ENCODE results near the gene RNF126.
"Not testable (repeated sequence)": the region's sequence is repeated elsewhere in the genome, so short reads cannot be mapped to it uniquely, and the experiment has no call there.

Gene RNF126

DNA sequence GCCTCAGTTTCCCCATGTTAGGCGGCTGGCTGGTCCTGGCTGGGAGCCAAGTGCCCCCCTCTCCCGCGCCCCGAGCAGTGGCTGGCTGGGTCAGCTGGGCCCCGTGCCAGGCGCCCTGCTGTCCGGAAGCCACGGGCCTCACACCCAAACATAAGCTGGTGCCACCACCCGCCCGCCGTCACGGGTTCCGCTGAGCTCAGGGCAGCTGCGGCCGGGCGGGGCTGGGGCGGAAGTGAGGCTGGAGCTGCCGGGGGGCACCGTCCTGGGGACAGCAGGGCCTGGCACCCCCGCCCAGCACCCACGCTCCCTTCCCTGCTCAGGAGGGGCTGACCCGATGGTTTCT, 54.0 kb downstream of the RNF126 start:
- no peak for DNase-seq

GRCh38 chr19:608155-609003, 54.6 kb downstream of the RNF126 start:
- DNase-seq = no peak

DNA sequence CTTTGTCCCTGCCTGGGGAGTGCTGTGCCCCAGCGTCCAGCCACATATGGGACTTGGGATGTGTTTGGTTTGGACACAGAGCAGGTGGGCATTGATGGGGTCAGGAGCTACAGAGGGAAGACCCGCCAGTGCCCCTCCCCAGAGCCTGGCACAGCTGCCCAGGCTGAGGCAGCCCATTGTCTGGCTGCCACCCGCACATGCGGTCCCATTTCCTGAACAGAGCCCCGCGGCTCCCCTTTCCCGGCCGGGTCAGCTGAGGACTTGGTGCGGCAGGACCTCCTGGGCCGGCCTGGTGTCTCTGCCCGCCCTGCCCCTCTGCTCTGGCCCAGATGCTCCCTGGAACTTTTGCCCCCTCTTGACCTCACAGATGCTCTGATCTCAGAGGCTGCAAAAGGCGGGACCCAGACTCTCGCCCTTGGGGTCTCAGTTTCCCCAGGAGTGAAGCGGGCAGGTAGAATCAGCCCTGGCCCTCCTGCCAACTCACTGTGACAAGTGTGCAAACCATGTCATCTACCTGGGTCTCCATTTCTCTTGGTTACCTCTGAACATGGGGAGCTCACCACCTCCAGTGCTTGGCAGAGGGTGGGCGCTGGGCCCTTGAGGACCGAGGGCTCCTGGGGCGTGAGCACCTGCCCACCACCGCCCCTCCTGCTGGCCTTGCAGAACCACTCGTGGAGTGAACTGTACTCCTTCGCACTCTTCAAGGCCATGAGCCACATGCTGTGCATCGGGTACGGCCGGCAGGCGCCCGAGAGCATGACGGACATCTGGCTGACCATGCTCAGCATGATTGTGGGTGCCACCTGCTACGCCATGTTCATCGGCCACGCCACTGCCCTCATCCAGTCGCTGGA, 55.5 kb downstream of the RNF126 start:
- DNase-seq = no peak

DNA sequence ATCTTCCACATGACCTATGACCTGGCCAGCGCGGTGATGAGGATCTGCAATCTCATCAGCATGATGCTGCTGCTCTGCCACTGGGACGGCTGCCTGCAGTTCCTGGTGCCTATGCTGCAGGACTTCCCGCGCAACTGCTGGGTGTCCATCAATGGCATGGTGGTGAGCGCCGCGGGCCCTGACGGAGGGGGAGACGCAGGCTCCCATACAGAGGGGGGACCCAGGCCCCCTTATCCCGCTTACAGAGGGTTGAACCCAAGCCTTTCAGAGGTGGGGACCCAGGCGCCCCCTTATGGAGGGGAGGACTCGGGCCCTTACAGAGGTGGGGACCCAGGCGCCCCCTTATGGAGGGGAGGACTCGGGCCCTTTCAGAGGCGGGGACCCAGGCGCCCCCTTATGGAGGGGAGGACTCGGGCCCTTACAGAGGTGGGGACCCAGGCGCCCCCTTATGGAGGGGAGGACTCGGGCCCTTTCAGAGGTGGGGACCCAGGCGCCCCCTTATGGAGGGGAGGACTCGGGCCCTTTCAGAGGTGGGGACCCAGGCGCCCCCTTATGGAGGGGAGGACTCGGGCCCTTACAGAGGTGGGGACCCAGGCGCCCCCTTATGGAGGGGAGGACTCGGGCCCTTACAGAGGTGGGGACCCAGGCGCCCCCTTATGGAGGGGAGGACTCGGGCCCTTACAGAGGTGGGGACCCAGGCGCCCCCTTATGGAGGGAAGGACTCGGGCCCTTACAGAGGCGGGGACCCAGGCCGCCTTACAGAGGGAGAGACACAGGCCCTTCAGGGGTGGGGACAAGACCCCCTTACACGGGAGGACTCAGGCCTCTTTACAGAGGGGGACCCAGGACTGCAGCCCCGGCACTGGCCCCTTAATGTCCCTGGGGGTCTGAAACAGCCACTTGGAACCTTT, 57.7 kb downstream of the RNF126 start:
- DNase-seq = not testable (repeated sequence)

- DNase-seq = no peak
Observed at GRCh38 chr19:604355-604754, 58.7 kb downstream of the RNF126 start.

DNA sequence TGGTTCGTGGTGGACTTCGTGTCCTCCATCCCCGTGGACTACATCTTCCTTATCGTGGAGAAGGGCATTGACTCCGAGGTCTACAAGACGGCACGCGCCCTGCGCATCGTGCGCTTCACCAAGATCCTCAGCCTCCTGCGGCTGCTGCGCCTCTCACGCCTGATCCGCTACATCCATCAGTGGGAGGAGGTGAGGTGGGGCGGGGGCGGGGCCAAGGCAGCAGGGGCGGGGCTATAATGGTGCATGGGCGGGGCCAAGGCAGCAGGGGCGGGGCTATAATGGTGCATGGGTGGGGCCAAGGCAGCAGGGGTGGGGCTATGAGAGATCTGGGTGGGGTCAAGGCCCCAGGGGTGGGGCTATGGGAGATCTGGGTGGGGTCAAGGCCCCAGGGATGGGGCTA, 59.2 kb downstream of the RNF126 start:
- DNase-seq = not testable (repeated sequence)

DNA sequence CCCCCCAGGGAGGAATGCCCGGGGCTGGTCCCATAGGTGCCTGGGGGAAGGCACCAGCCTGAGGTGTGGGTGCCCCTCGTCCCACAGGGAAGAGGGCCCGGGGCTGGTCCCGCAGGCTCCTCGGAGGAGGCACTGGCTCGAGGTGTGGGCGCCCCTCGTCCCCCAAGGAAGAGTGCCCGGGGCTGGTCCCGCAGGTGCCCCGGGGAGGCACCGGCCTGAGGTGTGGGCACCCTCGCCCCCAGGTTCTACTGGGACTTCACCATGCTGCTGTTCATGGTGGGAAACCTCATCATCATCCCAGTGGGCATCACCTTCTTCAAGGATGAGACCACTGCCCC, 59.7 kb downstream of the RNF126 start:
- not testable (repeated sequence) for DNase-seq

DNA sequence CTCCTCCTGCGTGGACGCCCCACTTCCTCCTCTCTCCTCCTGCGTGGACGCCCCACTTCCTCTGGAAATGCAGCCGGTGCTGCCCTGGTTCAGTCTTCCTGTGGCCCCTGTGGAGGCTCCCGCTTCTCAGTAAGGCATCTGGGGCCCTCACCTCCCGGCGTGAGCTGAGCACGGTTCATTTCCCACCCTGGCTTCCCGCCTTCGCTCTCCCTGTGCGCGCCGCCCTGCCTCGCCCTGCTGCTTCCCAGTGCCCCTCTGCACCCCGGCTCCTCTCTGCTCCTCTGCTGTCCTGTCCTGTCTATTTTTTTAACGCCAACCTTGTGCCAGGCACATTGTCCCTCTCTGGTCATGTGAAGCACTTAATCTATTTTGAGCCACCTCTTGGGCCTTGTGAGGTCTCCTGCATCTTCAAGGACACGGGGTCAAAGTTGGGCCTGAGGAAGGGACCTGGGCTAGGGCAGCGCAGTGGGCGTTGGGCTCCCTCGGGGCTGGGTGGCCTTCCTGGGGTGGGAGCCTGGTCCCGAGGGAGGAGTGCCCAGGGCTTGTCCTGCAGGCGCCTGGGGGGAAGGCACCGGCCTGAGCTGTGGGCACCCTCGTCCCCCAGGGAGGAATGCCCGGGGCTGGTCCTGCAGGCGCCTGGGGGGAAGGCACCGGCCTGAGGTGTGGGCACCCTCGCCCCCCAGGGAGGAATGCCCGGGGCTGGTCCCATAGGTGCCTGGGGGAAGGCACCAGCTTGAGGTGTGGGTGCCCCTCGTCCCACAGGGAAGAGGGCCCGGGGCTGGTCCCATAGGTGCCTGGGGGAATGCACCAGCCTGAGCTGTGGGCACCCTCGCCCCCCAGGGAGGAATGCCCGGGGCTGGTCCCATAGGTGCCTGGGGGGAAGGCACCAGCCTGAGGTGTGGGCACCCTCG, 60.4 kb downstream of the RNF126 start:
- no peak for DNase-seq

DNA sequence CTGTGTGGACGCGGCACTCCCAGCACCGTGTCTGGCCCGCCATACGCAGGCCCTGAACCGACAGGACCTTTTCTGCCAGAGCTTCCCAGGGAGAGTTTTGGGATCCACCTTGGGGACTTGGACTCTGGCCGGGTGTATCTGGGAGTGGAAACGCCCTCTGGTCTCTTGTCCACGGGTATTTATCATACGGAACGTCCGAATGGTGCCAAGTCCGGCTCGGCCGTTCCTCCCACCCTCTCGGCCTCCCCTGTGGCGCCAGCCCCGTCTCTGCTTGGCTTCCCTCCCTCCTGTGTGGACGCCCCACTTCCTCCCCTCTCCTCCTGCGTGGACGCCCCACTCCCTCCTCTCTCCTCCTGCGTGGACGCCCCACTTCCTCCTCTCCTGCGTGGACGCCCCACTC, 61.2 kb downstream of the RNF126 start:
- DNase-seq = no peak

DNA sequence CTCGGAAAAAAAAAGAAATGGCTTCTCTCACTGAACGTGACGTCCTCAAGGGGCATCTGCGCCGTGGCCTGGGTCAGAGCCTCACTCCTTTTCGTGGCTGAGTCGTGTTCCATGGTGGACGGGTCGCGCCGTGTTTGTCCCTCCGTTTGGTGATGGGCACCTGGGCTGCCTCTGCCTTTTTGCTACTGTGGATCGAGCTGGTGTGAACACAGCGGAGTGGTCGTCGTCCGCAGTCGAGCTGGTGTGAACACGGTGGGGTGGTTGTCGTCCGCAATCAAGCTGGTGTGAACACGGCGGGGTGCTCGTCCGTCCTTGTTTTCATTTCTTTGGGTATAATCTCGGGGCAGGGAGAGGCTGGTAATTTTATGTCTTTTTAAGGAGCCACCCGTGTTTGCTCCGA, 61.7 kb downstream of the RNF126 start:
- no peak for DNase-seq

Data from NCI-H510A treated with DMSO at 0.1 percent for 48 hours (cell line).